HCT116 (cell line): ENCODE results near the gene RASL11A. TPM values are rescaled to one million over a fixed set of nuclear protein-coding genes. Genes with fewer than 3 reads are reported as not detected.

Source experiments
- ATAC-seq: fragments of 200-7000 bp; cut with Tn5 transposase; 2 replicates; pipeline ENCODE4 v1.9.1; 2020; ENCODE audit warnings: mild to moderate bottlenecking, moderate library complexity
- BruUV-seq: library from RNA; stranded (reverse); fragments of 400-500 nt; replicated peaks from 2 replicates; lab custom pipeline; 2021; lab: Mats Ljungman, UMichigan
- CTCF ChIA-PET: fragments of 300-600 bp; sonication (Branson Sonifier 250); formaldehyde crosslinking; loops from one replicate; lab custom pipeline; 2021; ENCODE audit warnings: antibody characterized with exemption; lab: Charles Lee
- POLR2A ChIA-PET: fragments of 300-600, 350-600 bp; sonication (Branson Sonifier 250); formaldehyde crosslinking; loops from one replicate; lab custom pipeline; 2021; ENCODE audit warnings: antibody characterized with exemption; lab: Charles Lee
- RAD21 ChIA-PET, 2 experiments: fragments of 300-600 bp; sonication (Branson Sonifier 250); formaldehyde crosslinking; loops; one replicate each; lab custom pipeline; 2023; ENCODE audit warnings: low total read pairs in 2 of 2; ENCODE audit not compliant: uncharacterized antibody in 2 of 2, unreplicated experiment in 2 of 2, low non-redundant PET in 1 of 2; lab: Charles Lee
- DNase-seq: peaks from one replicate; pipeline ENCODE4 v3.0.0-alpha.2; 2010; ENCODE audit warnings: low read depth, low spot score
- H2AFZ ChIP-seq: fragments of 200-600 bp; shearing (Covaris generic), sonication (generic); 2 replicates; pipeline ENCODE4 v1.6.1; 2017; ENCODE audit warnings: low read depth, mixed run types, mixed read lengths, antibody characterized with exemption, low read length; ENCODE audit not compliant: poor library complexity, severe bottlenecking
- H3K27ac ChIP-seq: 2 replicates; pipeline ENCODE4 v1.5.1; 2012; ENCODE audit warnings: low read depth, low read length
- H3K27me3 ChIP-seq: fragments of 200-600 bp; sonication (generic); 2 replicates; pipeline ENCODE4 v1.6.1; 2016; ENCODE audit warnings: mixed run types, low read length, mixed read lengths; ENCODE audit not compliant: insufficient read depth
- H3K36me3 ChIP-seq, 2 experiments: fragments of 200-500 bp in 1 of 2; fragments of 200-600 bp in 1 of 2; sonication (Bioruptor generic) in 1 of 2; sonication (generic) in 1 of 2; 2 replicates each; pipeline versions ENCODE4 v1.5.1 to v1.6.1; 2014 to 2016; ENCODE audit warnings: low read length in 2 of 2, inconsistent platforms in 1 of 2, mixed read lengths in 1 of 2, mixed run types in 1 of 2; ENCODE audit not compliant: insufficient read depth in 2 of 2, control insufficient read depth in 1 of 2
- H3K4me1 ChIP-seq, 2 experiments: fragments of 200-600 bp in 1 of 2; sonication (generic) in 1 of 2; 2 replicates each; pipeline versions ENCODE4 v1.5.1 to v1.6.1; 2012 to 2017; ENCODE audit warnings: low read length in 2 of 2, inconsistent platforms in 1 of 2, mild to moderate bottlenecking in 1 of 2, mixed read lengths in 1 of 2, mixed run types in 1 of 2, moderate library complexity in 1 of 2; ENCODE audit not compliant: insufficient read depth in 2 of 2, control insufficient read depth in 1 of 2
- H3K4me2 ChIP-seq: fragments of 200-600 bp; sonication (generic); 2 replicates; pipeline ENCODE4 v1.6.1; 2017; ENCODE audit warnings: mixed run types, low read length, mixed read lengths
- H3K4me3 ChIP-seq, 2 experiments: fragments of 200-600 bp in 1 of 2; sonication (generic) in 1 of 2; replicated peaks in 1 of 2; 2 replicates each; pipeline ENCODE4 v1.5.1; 2011 to 2016; ENCODE audit warnings: low read length in 2 of 2, control low read depth in 1 of 2, low read depth in 1 of 2, mild to moderate bottlenecking in 1 of 2, mixed read lengths in 1 of 2, mixed run types in 1 of 2
- H3K79me2 ChIP-seq: fragments of 200-600 bp; sonication (generic); 2 replicates; pipeline ENCODE4 v1.6.1; 2017; ENCODE audit warnings: mild to moderate bottlenecking, mixed run types, low read length, moderate library complexity, mixed read lengths; ENCODE audit not compliant: insufficient read depth
- H3K9ac ChIP-seq: fragments of 200-600 bp; sonication (generic); 2 replicates; pipeline ENCODE4 v1.6.1; 2016; ENCODE audit warnings: low read length, mixed read lengths
- H3K9me2 ChIP-seq: fragments of 200-600 bp; sonication (generic), shearing (Covaris generic); 2 replicates; pipeline ENCODE4 v1.6.1; 2017; ENCODE audit warnings: mixed run types, mild to moderate bottlenecking, moderate library complexity; ENCODE audit not compliant: insufficient read depth
- H3K9me3 ChIP-seq, 2 experiments: fragments of 200-500 bp in 1 of 2; fragments of 200-600 bp in 1 of 2; sonication (Bioruptor generic) in 1 of 2; sonication (generic) in 1 of 2; 2 replicates each; pipeline ENCODE4 v1.6.1; 2014 to 2017; ENCODE audit warnings: low read length in 2 of 2, mixed read lengths in 2 of 2, inconsistent platforms in 1 of 2, low read depth in 1 of 2, mild to moderate bottlenecking in 1 of 2, mixed run types in 1 of 2, moderate library complexity in 1 of 2; ENCODE audit not compliant: control insufficient read depth in 1 of 2, insufficient read depth in 1 of 2
- H4K20me1 ChIP-seq: fragments of 200-600 bp; sonication (generic), shearing (Covaris generic); 2 replicates; pipeline ENCODE4 v1.6.1; 2017; ENCODE audit warnings: mixed run types, mild to moderate bottlenecking, moderate library complexity; ENCODE audit not compliant: insufficient read depth
- CTCF ChIP-seq, 3 experiments: fragments of 200-600 bp in 1 of 3; sonication (generic) in 1 of 3; IDR thresholded peaks in 2 of 3; conservative IDR thresholded peaks in 1 of 3; 2 replicates each; pipeline ENCODE4 v1.5.1; 2012 to 2017; ENCODE audit warnings: low read depth in 2 of 3, low read length in 2 of 3, antibody characterized with exemption in 1 of 3, borderline replicate concordance in 1 of 3, control low read depth in 1 of 3, mild to moderate bottlenecking in 1 of 3, mixed read lengths in 1 of 3, mixed run types in 1 of 3, moderate library complexity in 1 of 3; ENCODE audit not compliant: insufficient read depth in 1 of 3
- EGR1 ChIP-seq: IDR thresholded peaks from 2 replicates; pipeline ENCODE4 v1.6.1; 2012; ENCODE audit warnings: low read depth
- ELF1 ChIP-seq: IDR thresholded peaks from 2 replicates; pipeline ENCODE4 v1.6.1; 2012; ENCODE audit warnings: low read depth, borderline replicate concordance
- EZH2phosphoT487 ChIP-seq: fragments of 200-600 bp; IDR thresholded peaks from 2 replicates; pipeline ENCODE4 v1.6.1; 2018; ENCODE audit warnings: antibody characterized with exemption, borderline replicate concordance
- FOSL1 ChIP-seq: IDR thresholded peaks from 2 replicates; pipeline ENCODE4 v1.6.1; 2012; ENCODE audit warnings: low read depth
- ZFX ChIP-seq: fragments of 450-650 bp; IDR thresholded peaks from 2 replicates; pipeline ENCODE4 v1.6.1; 2017
- ZNF274 ChIP-seq: fragments of 200-500 bp; sonication (Bioruptor generic); IDR thresholded peaks from 2 replicates; pipeline ENCODE4 v1.6.1; 2014; ENCODE audit warnings: mild to moderate bottlenecking, low read depth, low read length, inconsistent platforms
- intact Hi-C: fragments of 100-400 bp; cut with micrococcal nuclease; formaldehyde crosslinking; loops from 2 replicates; pipeline ENCODE4 v1.10.0; 2022
- total RNA-seq: library from RNA; stranded (reverse); gene quantifications from one replicate; pipeline ENCODE4 v1.2.1, GENCODE V29; 2021; ENCODE audit not compliant: unreplicated experiment
- TF ChIP-seq, protein P1 (sequence below): IDR thresholded peaks from 2 replicates; pipeline ENCODE4 v1.6.1; 2012

The RASL11A gene
- total RNA-seq, 1 experiment from 2014 or later, result 5.0 TPM

- CTCF ChIA-PET, result interaction anchor here (1.3 kb wide), 1 partner anchor 39 kb away, joined by 3 read pairs; the partner anchor contains the start of gene RASL11A
- no peak for ATAC-seq
- Histone ChIP-seq H3K4me1 (peaks cover 20 to 39% of the 10 kb centered on the region in 2 experiments), H3K4me3 (peak overlapping the region; percentile 2; a peak in 2 of 4 replicates)
- RAD21 ChIA-PET, result no interaction called here
- TF ChIP-seq FOSL1 (no peak), EGR1 (no peak), CTCF (IDR thresholded peaks at IDR 0.05 in 2 of 3, conservative IDR thresholded peaks at IDR 0.05 in 1 of 3; ENCODE audit: borderline replicate concordance in 1 of 3, insufficient read depth in 1 of 3, low read depth in 2 of 3, low read length in 2 of 3) (no peak), ZFX (0 out of 2 replicates have a peak, but pooled peaks have one; percentile 12), EZH2phosphoT487 (no peak), ELF1 (no peak), ZNF274 (no peak)
- TF ChIP-seq, protein P1, sequence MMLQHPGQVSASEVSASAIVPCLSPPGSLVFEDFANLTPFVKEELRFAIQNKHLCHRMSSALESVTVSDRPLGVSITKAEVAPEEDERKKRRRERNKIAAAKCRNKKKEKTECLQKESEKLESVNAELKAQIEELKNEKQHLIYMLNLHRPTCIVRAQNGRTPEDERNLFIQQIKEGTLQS, result no peak
- TF ChIP-seq, all 23 proteins: peak for 1
- Histone ChIP-seq H3K9me2 (no peaks in the 10 kb centered on the region), H3K9ac (no peak overlapping the region), H3K36me3 (no peaks in the 10 kb centered on the region), H3K4me2 (peak overlapping the region; percentile 48), H2AFZ (peak overlapping the region; percentile 50), H3K27ac (no peak overlapping the region), H3K27me3 (no peaks in the 10 kb centered on the region), H3K9me3 (no peaks in the 10 kb centered on the region), H4K20me1 (no peaks in the 10 kb centered on the region), H3K79me2 (no peaks in the 10 kb centered on the region)
- no peak for DNase-seq
- POLR2A ChIA-PET, result no interaction called here
- BruUV-seq, result no TSS peak
- intact Hi-C loops, result no loop called here
Measured at GRCh38 chr13:27308941-27309340, 38.3 kb downstream of the RASL11A start.
